NCI-H2227 (cell line): ENCODE measurements around the gene MRPL44.

Source experiments
- DNase-seq: peaks from one replicate; lab custom pipeline; 2025; ENCODE audit not compliant: unreplicated experiment; lab: John Stamatoyannopoulos, UW

The MRPL44 gene

GRCh38 chr2:223969856-223970255, 12.6 kb downstream of the MRPL44 start:
- no peak for DNase-seq

GRCh38 chr2:223970343-223971128, 13.3 kb downstream of the MRPL44 start:
- peak; percentile 75 for DNase-seq

GRCh38 chr2:223971731-223972130, 14.5 kb downstream of the MRPL44 start:
- DNase-seq, result no peak

GRCh38 chr2:223972656-223973102, 15.4 kb downstream of the MRPL44 start:
- DNase-seq, result peak; percentile 22

- no peak for DNase-seq
Measured at GRCh38 chr2:223973606-223974005, 16.3 kb downstream of the MRPL44 start.

- no peak for DNase-seq
Measured at GRCh38 chr2:223976635-223977226, 19.5 kb downstream of the MRPL44 start.

DNA sequence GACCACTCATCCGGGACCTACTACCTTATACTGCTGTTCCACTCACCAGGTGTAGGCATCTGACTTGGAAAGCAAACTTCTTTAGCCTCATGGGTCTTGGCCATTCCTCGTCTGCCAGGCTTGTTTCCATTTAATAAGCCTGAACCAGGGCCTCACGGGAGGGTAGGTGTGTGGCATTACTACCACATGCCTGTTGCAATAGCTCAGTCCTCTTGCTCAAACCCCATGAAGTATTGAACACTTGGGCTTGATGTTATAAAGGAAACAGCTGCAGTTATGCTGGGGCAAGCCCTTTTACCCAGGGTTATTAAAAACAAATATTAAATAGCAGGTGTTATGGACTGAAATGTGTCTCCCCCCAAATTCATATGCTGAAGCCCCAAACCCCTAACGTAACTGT, 21.2 kb downstream of the MRPL44 start:
- DNase-seq, result no peak

GRCh38 chr2:223979730-223980396, 22.6 kb downstream of the MRPL44 start:
- no peak for DNase-seq

GRCh38 chr2:223980397-223980735, 23.1 kb downstream of the MRPL44 start:
- no peak for DNase-seq

DNA sequence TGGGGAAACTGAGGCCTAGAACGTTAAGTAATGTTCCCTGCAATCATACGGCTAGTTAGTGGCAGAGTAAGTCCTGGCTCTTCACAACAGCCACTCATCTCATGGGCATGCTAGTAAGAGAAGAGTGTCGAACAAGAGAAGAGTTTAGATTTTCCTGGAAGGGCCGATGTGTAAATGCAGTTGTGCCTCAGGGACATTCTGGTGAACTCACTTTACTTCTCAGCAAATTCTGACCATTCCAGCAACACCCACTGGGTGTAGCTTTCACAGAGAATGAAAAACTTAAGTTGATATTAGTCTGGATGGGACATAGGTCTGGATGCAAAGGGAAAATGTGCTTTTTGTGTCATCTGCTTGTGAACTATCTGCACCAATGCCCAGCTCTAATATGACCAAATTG, 23.5 kb downstream of the MRPL44 start:
- no peak for DNase-seq

GRCh38 chr2:223981241-223981640, 24.0 kb downstream of the MRPL44 start:
- no peak for DNase-seq

- DNase-seq, result no peak
Measured at GRCh38 chr2:223989206-223989855, 32.1 kb downstream of the MRPL44 start.

- DNase-seq, result no peak
Measured at GRCh38 chr2:223989856-223990232, 32.6 kb downstream of the MRPL44 start.

DNA sequence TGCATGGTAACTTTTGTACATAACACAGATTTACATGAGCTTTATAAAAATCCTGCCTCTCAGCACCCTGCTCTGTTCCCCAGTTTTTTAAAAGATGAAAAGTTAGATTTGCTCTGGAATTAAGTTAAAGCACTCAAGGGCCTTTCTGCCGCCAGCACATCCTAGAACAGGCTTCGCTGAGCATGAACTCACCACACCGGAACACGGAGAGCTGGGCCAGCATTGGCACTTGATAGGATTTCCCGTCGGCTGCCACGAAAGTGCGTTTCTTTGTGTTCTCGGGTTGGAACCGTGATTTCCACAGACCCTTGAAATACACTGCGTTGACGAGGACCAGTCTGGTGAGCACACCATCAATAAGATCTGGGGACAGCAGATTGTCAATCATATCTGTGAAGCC, 34.3 kb downstream of the MRPL44 start:
- no peak for DNase-seq

- DNase-seq, result peak; percentile 83
Measured at GRCh38 chr2:223993634-223994232, 36.5 kb downstream of the MRPL44 start.

GRCh38 chr2:223994562-223995162, 37.4 kb downstream of the MRPL44 start:
- DNase-seq, result no peak

GRCh38 chr2:223995569-223995968, 38.3 kb downstream of the MRPL44 start:
- no peak for DNase-seq

GRCh38 chr2:223996391-223996790, 39.1 kb downstream of the MRPL44 start:
- no peak for DNase-seq

GRCh38 chr2:223997938-223998337, 40.7 kb downstream of the MRPL44 start:
- DNase-seq, result no peak

- no peak for DNase-seq
Measured at GRCh38 chr2:223998948-223999347, 41.7 kb downstream of the MRPL44 start.

DNA sequence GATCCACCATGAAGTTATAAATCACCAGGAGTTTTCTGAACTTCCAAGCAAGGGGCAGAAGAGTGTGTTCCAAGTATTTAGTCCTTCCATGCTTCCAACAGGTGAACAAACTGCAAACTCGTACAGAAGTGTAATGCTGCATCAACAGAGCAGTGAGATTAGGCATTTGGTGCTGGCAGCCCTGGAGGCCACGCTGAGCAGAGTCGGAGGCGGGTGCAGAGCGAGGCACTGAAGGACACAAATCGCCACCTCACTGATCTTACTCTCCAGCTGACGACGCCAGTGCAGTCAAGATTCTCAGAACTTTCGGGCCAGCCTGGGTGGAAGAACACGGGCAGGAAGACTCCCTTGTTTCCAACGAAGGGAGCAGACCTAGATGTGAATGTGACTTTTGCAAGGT, 42.6 kb downstream of the MRPL44 start:
- DNase-seq, result no peak
